SK-N-SH treated with all-trans-retinoic acid at 6 μM for 48 hours (cell line): ENCODE results near the gene PARP8.

ENCODE experiments used
- ATAC-seq: fragments of 200-7000 bp; cut with Tn5 transposase; 3 replicates; pipeline ENCODE4 v1.9.1; 2020; ENCODE audit warnings: mild to moderate bottlenecking, moderate library complexity
- ARNTL ChIP-seq: fragments of 450-650 bp; formaldehyde crosslinking; IDR thresholded peaks from 2 replicates; pipeline ENCODE4 v1.5.0; 2020; ENCODE audit warnings: low read depth, mild to moderate bottlenecking, moderate library complexity, borderline replicate concordance
- BACH2 ChIP-seq: fragments of 250-450 bp; sonication (Bioruptor Pico); IDR thresholded peaks from 2 replicates; pipeline ENCODE4 v1.9.0; 2021; ENCODE audit warnings: mild to moderate bottlenecking, borderline replicate concordance
- CREB5 ChIP-seq: fragments of 250-450 bp; sonication (Bioruptor Pico); IDR thresholded peaks from 2 replicates; pipeline ENCODE4 v1.5.1; 2020; ENCODE audit warnings: low read depth, mild to moderate bottlenecking, moderate library complexity
- CSDC2 ChIP-seq: fragments of 250-450 bp; sonication (Bioruptor Pico); IDR thresholded peaks from 2 replicates; pipeline ENCODE4 v1.5.0; 2020; ENCODE audit warnings: mild to moderate bottlenecking, moderate library complexity
- GLIS3 ChIP-seq: fragments of 250-450 bp; sonication (Bioruptor Pico); IDR thresholded peaks from 2 replicates; pipeline ENCODE4 v1.5.0; 2020; ENCODE audit warnings: mild to moderate bottlenecking, moderate library complexity
- OSR1 ChIP-seq: fragments of 250-450 bp; sonication (Bioruptor Pico); IDR thresholded peaks from 2 replicates; pipeline ENCODE4 v1.8.0; 2022; ENCODE audit warnings: moderate library complexity, mild to moderate bottlenecking, inconsistent platforms
- POU6F1 ChIP-seq: fragments of 250-450 bp; sonication (Bioruptor Pico); IDR thresholded peaks from 2 replicates; pipeline ENCODE4 v1.8.0; 2021; ENCODE audit warnings: low read depth, mild to moderate bottlenecking, moderate library complexity, borderline replicate concordance
- PPARA ChIP-seq: fragments of 250-450 bp; sonication (Bioruptor Pico); IDR thresholded peaks from 2 replicates; pipeline ENCODE4 v1.5.0; 2020; ENCODE audit warnings: mild to moderate bottlenecking, borderline replicate concordance
- RARB ChIP-seq: fragments of 250-450 bp; sonication (Bioruptor Pico); IDR thresholded peaks from 2 replicates; pipeline ENCODE4 v1.8.0; 2021; ENCODE audit warnings: mild to moderate bottlenecking, moderate library complexity
- SNAI2 ChIP-seq: fragments of 250-450 bp; sonication (Bioruptor Pico); IDR thresholded peaks from 2 replicates; pipeline ENCODE4 v1.5.0; 2020; ENCODE audit warnings: mild to moderate bottlenecking, moderate library complexity
- TCF4 ChIP-seq: fragments of 250-450 bp; sonication (Bioruptor Pico); IDR thresholded peaks from 2 replicates; pipeline ENCODE4 v1.8.0; 2021; ENCODE audit warnings: mild to moderate bottlenecking, moderate library complexity, borderline replicate concordance
- TOX ChIP-seq: fragments of 250-450 bp; sonication (Bioruptor Pico); IDR thresholded peaks from 2 replicates; pipeline ENCODE4 v1.8.0; 2021; ENCODE audit warnings: mild to moderate bottlenecking, moderate library complexity, borderline replicate concordance
- ZC3H10 ChIP-seq: fragments of 250-450 bp; sonication (Bioruptor Pico); IDR thresholded peaks from 2 replicates; pipeline ENCODE4 v1.5.1; 2021; ENCODE audit warnings: mild to moderate bottlenecking, moderate library complexity
- ZFP3 ChIP-seq: fragments of 250-450 bp; sonication (Bioruptor Pico); IDR thresholded peaks from 2 replicates; pipeline ENCODE4 v1.5.0; 2020; ENCODE audit warnings: mild to moderate bottlenecking, moderate library complexity
- ZFP30 ChIP-seq: fragments of 450-650 bp; formaldehyde crosslinking; IDR thresholded peaks from 2 replicates; pipeline ENCODE4 v1.5.0; 2022; ENCODE audit warnings: mild to moderate bottlenecking, moderate library complexity
- ZNF565 ChIP-seq: fragments of 450-650 bp; formaldehyde crosslinking; conservative IDR thresholded peaks from 2 replicates; pipeline ENCODE4 v1.5.0; 2020; ENCODE audit warnings: low read depth, mild to moderate bottlenecking, moderate library complexity
- ZNF70 ChIP-seq: fragments of 450-650 bp; formaldehyde crosslinking; IDR thresholded peaks from 2 replicates; pipeline ENCODE4 v1.5.0; 2020; ENCODE audit warnings: mild to moderate bottlenecking, moderate library complexity
- ZNF8 ChIP-seq: fragments of 450-650 bp; formaldehyde crosslinking; IDR thresholded peaks from 2 replicates; pipeline ENCODE4 v1.5.0; 2020; ENCODE audit warnings: mild to moderate bottlenecking, moderate library complexity
- TF ChIP-seq, protein P1 (sequence below): fragments of 250-450 bp; sonication (Bioruptor Pico); IDR thresholded peaks from 2 replicates; pipeline ENCODE4 v1.5.0; 2020; ENCODE audit warnings: mild to moderate bottlenecking, moderate library complexity
- TF ChIP-seq, protein P2 (sequence below): fragments of 250-450 bp; sonication (Bioruptor Pico); IDR thresholded peaks from 2 replicates; pipeline ENCODE4 v1.5.1; 2021; ENCODE audit warnings: mild to moderate bottlenecking, moderate library complexity

Gene PARP8

GRCh38 chr5:50853151-50853550 lies 186.7 kb downstream of the PARP8 start:
- no peak for TF ChIP-seq ZNF8 (CRISPR knock-in tag)
- TF ChIP-seq BACH2: no peak
- TF ChIP-seq ZNF70 (CRISPR knock-in tag): no peak
- TF ChIP-seq ZC3H10 (CRISPR knock-in tag): no peak
- TF ChIP-seq, protein P1, sequence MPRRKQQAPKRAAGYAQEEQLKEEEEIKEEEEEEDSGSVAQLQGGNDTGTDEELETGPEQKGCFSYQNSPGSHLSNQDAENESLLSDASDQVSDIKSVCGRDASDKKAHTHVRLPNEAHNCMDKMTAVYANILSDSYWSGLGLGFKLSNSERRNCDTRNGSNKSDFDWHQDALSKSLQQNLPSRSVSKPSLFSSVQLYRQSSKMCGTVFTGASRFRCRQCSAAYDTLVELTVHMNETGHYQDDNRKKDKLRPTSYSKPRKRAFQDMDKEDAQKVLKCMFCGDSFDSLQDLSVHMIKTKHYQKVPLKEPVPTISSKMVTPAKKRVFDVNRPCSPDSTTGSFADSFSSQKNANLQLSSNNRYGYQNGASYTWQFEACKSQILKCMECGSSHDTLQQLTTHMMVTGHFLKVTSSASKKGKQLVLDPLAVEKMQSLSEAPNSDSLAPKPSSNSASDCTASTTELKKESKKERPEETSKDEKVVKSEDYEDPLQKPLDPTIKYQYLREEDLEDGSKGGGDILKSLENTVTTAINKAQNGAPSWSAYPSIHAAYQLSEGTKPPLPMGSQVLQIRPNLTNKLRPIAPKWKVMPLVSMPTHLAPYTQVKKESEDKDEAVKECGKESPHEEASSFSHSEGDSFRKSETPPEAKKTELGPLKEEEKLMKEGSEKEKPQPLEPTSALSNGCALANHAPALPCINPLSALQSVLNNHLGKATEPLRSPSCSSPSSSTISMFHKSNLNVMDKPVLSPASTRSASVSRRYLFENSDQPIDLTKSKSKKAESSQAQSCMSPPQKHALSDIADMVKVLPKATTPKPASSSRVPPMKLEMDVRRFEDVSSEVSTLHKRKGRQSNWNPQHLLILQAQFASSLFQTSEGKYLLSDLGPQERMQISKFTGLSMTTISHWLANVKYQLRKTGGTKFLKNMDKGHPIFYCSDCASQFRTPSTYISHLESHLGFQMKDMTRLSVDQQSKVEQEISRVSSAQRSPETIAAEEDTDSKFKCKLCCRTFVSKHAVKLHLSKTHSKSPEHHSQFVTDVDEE (CRISPR knock-in tag): no peak
- TF ChIP-seq PPARA: no peak
- no peak for TF ChIP-seq RARB (CRISPR knock-in tag)
- no peak for TF ChIP-seq POU6F1 (CRISPR knock-in tag)
- no peak for TF ChIP-seq ZFP3
- TF ChIP-seq ARNTL (CRISPR knock-in tag): no peak
- no peak for TF ChIP-seq SNAI2
- no peak for TF ChIP-seq ZNF565 (CRISPR knock-in tag)
- no peak for TF ChIP-seq ZFP30 (CRISPR knock-in tag)
- no peak for TF ChIP-seq CSDC2
- no peak for TF ChIP-seq TOX (CRISPR knock-in tag)
- TF ChIP-seq CREB5 (CRISPR knock-in tag): no peak
- TF ChIP-seq TCF4 (CRISPR knock-in tag): no peak
- no peak for ATAC-seq

- ATAC-seq: no peak
- TF ChIP-seq ZFP3 (no peak), ZNF8 (CRISPR knock-in tag) (no peak), CREB5 (CRISPR knock-in tag) (no peak), SNAI2 (no peak), BACH2 (no peak), ZNF565 (CRISPR knock-in tag) (no peak), PPARA (no peak), ARNTL (CRISPR knock-in tag) (no peak), OSR1 (CRISPR knock-in tag) (no peak), ZNF70 (CRISPR knock-in tag) (no peak)
Measured at GRCh38 chr5:50854082-50854481, 187.6 kb downstream of the PARP8 start.

- ATAC-seq: no peak
- TF ChIP-seq TOX (CRISPR knock-in tag): no peak
- TF ChIP-seq POU6F1 (CRISPR knock-in tag): no peak
- no peak for TF ChIP-seq ARNTL (CRISPR knock-in tag)
- TF ChIP-seq BACH2: no peak
- no peak for TF ChIP-seq PPARA
- TF ChIP-seq, protein P2, sequence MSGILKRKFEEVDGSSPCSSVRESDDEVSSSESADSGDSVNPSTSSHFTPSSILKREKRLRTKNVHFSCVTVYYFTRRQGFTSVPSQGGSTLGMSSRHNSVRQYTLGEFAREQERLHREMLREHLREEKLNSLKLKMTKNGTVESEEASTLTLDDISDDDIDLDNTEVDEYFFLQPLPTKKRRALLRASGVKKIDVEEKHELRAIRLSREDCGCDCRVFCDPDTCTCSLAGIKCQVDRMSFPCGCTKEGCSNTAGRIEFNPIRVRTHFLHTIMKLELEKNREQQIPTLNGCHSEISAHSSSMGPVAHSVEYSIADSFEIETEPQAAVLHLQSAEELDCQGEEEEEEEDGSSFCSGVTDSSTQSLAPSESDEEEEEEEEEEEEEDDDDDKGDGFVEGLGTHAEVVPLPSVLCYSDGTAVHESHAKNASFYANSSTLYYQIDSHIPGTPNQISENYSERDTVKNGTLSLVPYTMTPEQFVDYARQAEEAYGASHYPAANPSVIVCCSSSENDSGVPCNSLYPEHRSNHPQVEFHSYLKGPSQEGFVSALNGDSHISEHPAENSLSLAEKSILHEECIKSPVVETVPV (CRISPR knock-in tag): no peak
- TF ChIP-seq, protein P1 (CRISPR knock-in tag): no peak
- TF ChIP-seq ZC3H10 (CRISPR knock-in tag): no peak
- no peak for TF ChIP-seq ZFP30 (CRISPR knock-in tag)
- no peak for TF ChIP-seq OSR1 (CRISPR knock-in tag)
- no peak for TF ChIP-seq GLIS3 (CRISPR knock-in tag)
- no peak for TF ChIP-seq ZNF8 (CRISPR knock-in tag)
- no peak for TF ChIP-seq CREB5 (CRISPR knock-in tag)
- no peak for TF ChIP-seq ZNF565 (CRISPR knock-in tag)
- TF ChIP-seq ZFP3: no peak
- no peak for TF ChIP-seq CSDC2
Measured at GRCh38 chr5:50855001-50855400, 188.6 kb downstream of the PARP8 start.
